ENCODE data around the gene FNBP1. TPM values are rescaled to one million over a fixed set of nuclear protein-coding genes. Genes with fewer than 3 reads are reported as not detected.

Gene FNBP1
- total RNA-seq, 2 donors from 2014 or later = 27.7 to 29.0 TPM

GRCh38 chr9:129858167-129858962, 184.6 kb downstream of the FNBP1 start:
- ATAC-seq = no peak
- DNase-seq = no peak

GRCh38 chr9:129857207-129857606, 185.8 kb downstream of the FNBP1 start:
- no peak for ATAC-seq
- intact Hi-C loops (cut with DNase I) = no loop called here

More at GRCh38 chr9:129858167-129858962, 184.6 kb downstream of the FNBP1 start:
- intact Hi-C loops (cut with DNase I) = no loop called here

GRCh38 chr9:129854588-129855110, 188.3 kb downstream of the FNBP1 start:
- no peak for ATAC-seq
- DNase-seq = no peak
- intact Hi-C loops (cut with DNase I) = no loop called here

More at GRCh38 chr9:129857207-129857606, 185.8 kb downstream of the FNBP1 start:
- DNase-seq = no peak

GRCh38 chr9:129853614-129854013, 189.4 kb downstream of the FNBP1 start:
- no peak for ATAC-seq
- DNase-seq = no peak
- intact Hi-C loops (cut with DNase I) = no loop called here

- intact Hi-C loops (cut with DNase I) = no loop called here
- ATAC-seq (no peak), DNase-seq (no peak)
These were observed 190.4 kb downstream of the FNBP1 start for GRCh38 chr9:129852579-129852978.

- ATAC-seq (no peak), DNase-seq (no peak)
- intact Hi-C loops (cut with DNase I) = no loop called here
These were observed 191.2 kb downstream of the FNBP1 start for GRCh38 chr9:129851821-129852220.

GRCh38 chr9:129850821-129851550, 192.0 kb downstream of the FNBP1 start:
- DNase-seq (no peak), ATAC-seq (no peak)
- intact Hi-C loops (cut with DNase I) = no loop called here

GRCh38 chr9:129849901-129850300, 193.1 kb downstream of the FNBP1 start:
- DNase-seq (no peak), ATAC-seq (no peak)
- intact Hi-C loops (cut with DNase I) = no loop called here

GRCh38 chr9:129848712-129849441, 194.1 kb downstream of the FNBP1 start:
- no peak for DNase-seq
- no peak for ATAC-seq
- intact Hi-C loops (cut with DNase I) = no loop called here

- ATAC-seq = no peak
- no peak for DNase-seq
- intact Hi-C loops (cut with DNase I) = no loop called here
These were observed 197.6 kb downstream of the FNBP1 start for GRCh38 chr9:129845373-129845772.

GRCh38 chr9:129841071-129841470, 201.9 kb downstream of the FNBP1 start:
- no peak for DNase-seq
- no peak for ATAC-seq
- intact Hi-C loops (cut with DNase I) = no loop called here

- DNase-seq (no peak), ATAC-seq (no peak)
These were observed 203.0 kb downstream of the FNBP1 start for GRCh38 chr9:129840034-129840433.

GRCh38 chr9:129839324-129840023, 203.5 kb downstream of the FNBP1 start:
- ATAC-seq = no peak
- intact Hi-C loops (cut with DNase I) = no loop called here
- DNase-seq = no peak

More at GRCh38 chr9:129840034-129840433, 203.0 kb downstream of the FNBP1 start:
- intact Hi-C loops (cut with DNase I) = no loop called here

- DNase-seq = no peak
- no peak for ATAC-seq
- intact Hi-C loops (cut with DNase I) = no loop called here
These were observed 204.2 kb downstream of the FNBP1 start for GRCh38 chr9:129838707-129839259.

Small RNA genes within 50 kb of the gene (microRNA-seq; reads per million reads assigned to microRNA genes)
- 0 reads per million in 2 donors for gene MIR6855

Other genes starting within 250 kb of the FNBP1 start
- gene TOR1B, start 240.0 kb downstream of the FNBP1 start, total RNA-seq = 10 to 100 TPM; 11.6 to 12.7 TPM
- gene TOR1A, start 219.1 kb downstream of the FNBP1 start, total RNA-seq = 10 to 100 TPM; 16.5 to 21.1 TPM
- gene C9orf78, start 207.9 kb downstream of the FNBP1 start, total RNA-seq = 10 to 100 TPM; 26.0 to 33.2 TPM
- gene USP20, start 207.7 kb downstream of the FNBP1 start, total RNA-seq = 10 to 100 TPM; 13.9 to 14.3 TPM
- 10 to 100 TPM; 23.6 to 27.6 TPM for gene GPR107, start 10.7 kb upstream of the FNBP1 start, total RNA-seq
- 10 to 100 TPM in 1 of 2 donors, 1 to 10 TPM in 1; 8.2 to 11.5 TPM for gene NCS1, start 129.2 kb upstream of the FNBP1 start, total RNA-seq
- 1 to 10 TPM; 4.6 to 6.0 TPM for gene HMCN2, start 222.6 kb upstream of the FNBP1 start, total RNA-seq

Data from left cardiac atrium (tissue), 4 donors.